ENCODE data around the gene STK17B.
"Not testable (repeated sequence)": the region's sequence is repeated elsewhere in the genome, so short reads cannot be mapped to it uniquely, and the experiment has no call there.

DNA sequence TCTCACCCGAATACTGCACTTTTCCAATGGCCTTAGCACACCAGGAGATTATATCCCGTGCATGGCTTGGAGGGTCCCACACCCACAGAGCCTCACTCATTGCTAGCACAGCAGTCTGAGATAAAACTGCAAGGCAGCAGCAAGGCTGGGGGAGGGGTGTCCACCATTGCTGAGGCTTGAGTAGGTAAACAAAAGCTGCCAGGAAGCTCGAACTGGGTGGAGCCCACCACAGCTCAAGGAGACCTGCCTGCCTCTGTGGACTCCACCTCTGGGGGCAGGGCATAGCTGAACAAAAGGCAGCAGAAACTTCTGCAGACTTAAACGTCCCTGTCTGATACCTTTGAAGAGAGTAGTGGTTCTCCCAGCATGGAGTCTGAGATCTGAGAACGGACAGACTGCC is 81.9 kb downstream of the STK17B start:
- TF ChIP-seq, protein P1, sequence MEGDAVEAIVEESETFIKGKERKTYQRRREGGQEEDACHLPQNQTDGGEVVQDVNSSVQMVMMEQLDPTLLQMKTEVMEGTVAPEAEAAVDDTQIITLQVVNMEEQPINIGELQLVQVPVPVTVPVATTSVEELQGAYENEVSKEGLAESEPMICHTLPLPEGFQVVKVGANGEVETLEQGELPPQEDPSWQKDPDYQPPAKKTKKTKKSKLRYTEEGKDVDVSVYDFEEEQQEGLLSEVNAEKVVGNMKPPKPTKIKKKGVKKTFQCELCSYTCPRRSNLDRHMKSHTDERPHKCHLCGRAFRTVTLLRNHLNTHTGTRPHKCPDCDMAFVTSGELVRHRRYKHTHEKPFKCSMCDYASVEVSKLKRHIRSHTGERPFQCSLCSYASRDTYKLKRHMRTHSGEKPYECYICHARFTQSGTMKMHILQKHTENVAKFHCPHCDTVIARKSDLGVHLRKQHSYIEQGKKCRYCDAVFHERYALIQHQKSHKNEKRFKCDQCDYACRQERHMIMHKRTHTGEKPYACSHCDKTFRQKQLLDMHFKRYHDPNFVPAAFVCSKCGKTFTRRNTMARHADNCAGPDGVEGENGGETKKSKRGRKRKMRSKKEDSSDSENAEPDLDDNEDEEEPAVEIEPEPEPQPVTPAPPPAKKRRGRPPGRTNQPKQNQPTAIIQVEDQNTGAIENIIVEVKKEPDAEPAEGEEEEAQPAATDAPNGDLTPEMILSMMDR (conservative IDR thresholded peaks at IDR 0.05; ENCODE audit: low read depth, low read length) = not testable (repeated sequence)
- not testable (repeated sequence) for TF ChIP-seq EZH2 (IDR thresholded peaks at IDR 0.05; ENCODE audit: low read length, unreplicated experiment)
